GM19193 (cell line): Measurements from ENCODE around the gene ITGBL1.

Experiments used
- POLR2A ChIP-seq: IDR thresholded peaks from 4 replicates; pipeline ENCODE4 v1.6.1; 2011; ENCODE audit not compliant: insufficient read depth, insufficient read length; ENCODE audit errors: extremely low read depth

Gene ITGBL1

DNA sequence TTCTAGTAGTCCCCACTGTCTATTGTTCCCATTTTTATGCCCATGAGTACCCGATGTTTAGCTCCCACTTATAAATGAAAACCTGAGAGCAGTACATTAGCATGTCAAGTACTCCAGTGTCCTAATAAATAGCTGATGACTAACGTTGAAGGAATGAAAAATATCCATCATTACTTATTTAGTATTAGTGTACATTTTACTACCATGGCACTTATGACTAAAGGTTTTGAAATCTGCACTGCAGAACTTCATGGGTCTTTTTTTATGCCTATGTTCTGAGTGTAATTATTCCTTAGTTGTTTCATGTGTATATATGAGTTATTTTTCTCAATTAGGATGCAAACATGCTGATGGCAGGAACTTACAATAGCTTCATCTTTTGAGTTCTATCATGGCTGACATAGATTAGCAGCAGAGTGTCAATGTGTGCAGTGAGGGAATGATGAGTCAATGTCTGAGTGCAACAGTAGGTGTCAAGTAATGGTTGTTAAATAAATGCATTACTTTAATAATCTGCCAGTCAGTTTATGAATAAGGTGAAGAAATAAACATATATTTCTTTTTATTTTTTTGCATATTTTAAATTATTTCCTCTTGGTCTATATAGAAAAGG, 188.4 kb downstream of the ITGBL1 start:
- TF ChIP-seq POLR2A: no peak

DNA sequence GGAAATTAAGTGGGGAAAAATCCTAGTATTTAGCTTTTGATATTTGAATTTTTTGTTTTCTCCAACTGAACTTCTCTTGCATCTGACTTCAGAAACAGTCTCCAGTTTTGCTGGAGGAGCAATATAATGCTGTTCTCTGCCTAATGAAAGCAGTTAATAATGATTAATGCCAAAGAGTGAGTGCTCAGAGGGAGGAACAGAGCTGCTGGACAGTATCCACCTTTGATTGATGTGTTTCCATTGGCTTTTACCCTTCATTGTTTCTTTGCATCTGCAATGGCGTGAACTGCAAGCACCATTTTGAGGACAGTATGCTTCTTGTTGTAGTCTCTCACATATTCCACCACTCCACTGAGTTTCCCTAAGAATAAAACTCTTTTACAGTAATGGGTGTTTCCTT, 193.4 kb downstream of the ITGBL1 start:
- TF ChIP-seq POLR2A: no peak

- TF ChIP-seq POLR2A: no peak
Observed at GRCh38 chr13:101647760-101648159, 195.3 kb downstream of the ITGBL1 start.

DNA sequence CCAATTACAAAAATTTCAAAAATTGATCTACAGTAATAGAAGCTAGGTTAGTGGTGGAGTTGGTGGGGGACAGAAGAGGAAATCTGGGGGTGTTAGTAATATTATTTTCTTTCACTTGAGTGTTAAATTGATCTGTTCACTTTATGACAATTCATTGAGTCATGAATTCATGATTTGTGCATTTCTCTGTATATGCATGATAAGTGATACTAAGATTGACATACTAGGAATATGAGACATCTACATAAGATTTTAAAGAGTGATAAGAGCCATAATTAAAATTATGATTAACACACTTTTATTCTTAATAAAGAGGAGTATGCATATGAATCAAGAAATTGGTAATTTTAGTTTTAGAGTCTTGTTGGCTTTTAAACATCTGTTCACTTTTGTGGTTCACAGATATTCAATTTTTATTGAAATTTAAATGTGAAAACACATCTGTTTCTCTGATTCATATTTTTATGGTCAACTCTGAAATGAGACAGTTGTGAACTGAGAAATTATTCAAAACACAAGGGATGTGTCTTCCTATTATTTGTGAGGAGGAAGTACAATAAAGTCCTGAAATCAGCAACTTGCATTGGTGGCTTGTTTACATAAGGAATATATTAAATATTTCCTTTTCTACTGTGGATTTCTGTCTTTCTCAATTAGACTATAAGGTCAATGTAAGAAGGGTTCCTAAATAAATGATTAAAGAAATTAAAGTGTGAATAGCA, 196.5 kb downstream of the ITGBL1 start:
- no peak for TF ChIP-seq POLR2A

DNA sequence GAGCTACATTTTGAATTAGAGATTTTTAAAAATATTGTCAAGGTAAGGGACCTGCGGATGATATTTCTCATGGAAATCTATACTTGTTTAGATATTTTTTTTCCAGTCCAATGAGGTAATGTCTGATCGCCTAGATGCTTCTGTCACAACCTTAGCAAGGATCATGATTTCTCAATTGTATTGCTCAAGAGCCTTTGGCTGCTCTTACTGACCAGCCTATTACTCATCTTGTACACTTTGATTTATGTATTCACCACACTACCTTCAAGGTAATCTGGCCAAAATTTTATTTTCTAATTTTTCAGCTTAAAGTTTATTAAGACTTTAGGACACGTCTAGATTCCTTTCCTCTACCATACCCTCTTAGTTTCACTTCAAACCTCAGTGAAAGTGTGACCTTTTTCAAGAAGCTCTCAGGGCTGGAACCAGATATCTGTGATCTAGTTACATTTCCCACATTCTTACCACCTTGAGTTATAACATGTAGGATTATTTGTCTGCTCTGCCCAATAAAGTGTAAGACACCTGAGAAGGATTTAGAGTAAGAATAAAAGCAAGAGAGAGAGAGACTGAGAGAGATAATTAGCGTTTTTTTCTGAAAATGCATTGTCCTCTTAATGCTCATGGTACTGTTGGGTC, 197.1 kb downstream of the ITGBL1 start:
- no peak for TF ChIP-seq POLR2A

GRCh38 chr13:101654883-101655282, 202.4 kb downstream of the ITGBL1 start:
- TF ChIP-seq POLR2A: no peak

DNA sequence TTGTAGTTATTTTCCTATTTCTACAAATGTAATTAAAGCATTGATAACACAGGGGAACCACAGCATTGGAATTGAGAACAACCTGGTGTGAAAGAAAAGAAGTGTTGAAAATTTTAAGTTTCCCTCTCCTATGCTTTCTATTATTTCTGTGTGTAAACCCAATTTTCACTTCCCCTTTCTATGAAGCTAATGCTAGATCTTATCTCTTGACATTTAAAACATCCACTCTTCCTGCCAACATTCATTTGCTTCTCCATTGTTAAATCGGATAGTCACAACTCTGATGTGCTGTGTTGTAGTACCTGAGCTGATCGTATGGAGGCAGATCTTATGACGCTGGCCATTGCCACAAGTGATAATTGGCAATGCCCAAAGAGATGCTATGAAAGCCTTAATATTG, 203.0 kb downstream of the ITGBL1 start:
- TF ChIP-seq POLR2A: no peak

DNA sequence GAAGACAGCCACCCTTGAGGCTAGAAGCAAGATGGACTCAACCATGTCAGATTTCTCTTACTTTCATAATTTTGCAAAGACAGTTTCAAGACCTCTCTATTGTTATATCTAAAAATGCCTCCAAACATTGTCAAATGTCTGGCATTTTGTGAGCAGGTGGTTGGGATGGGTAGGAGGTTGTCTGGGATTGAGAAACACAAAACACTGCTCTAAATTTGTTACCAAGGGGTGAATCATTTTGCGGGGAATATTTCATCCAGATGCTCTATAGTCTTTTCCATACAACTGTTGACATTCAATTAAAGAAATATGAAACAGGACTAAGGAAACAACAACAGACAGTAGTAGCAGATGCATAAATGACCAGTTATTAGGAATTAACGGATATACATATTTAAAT, 208.2 kb downstream of the ITGBL1 start:
- TF ChIP-seq POLR2A: no peak

DNA sequence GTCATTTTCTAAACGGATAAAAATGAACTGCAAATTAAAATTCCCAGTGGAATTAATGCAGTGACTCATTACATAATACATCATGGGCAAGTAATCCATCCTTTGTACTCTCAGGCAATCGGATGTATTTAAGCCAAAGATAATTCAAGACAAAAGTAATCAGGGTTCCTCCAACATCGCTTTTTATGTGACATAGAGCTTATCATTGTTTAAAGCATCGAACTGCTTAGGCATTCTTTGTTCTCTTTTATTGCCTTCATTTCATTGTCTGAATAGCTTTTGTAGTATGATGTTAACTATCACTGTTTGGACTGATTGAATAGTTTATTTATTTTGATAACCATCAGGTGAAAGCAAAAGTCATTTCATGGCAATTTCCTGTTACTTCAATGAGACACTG, 209.4 kb downstream of the ITGBL1 start:
- TF ChIP-seq POLR2A: no peak

DNA sequence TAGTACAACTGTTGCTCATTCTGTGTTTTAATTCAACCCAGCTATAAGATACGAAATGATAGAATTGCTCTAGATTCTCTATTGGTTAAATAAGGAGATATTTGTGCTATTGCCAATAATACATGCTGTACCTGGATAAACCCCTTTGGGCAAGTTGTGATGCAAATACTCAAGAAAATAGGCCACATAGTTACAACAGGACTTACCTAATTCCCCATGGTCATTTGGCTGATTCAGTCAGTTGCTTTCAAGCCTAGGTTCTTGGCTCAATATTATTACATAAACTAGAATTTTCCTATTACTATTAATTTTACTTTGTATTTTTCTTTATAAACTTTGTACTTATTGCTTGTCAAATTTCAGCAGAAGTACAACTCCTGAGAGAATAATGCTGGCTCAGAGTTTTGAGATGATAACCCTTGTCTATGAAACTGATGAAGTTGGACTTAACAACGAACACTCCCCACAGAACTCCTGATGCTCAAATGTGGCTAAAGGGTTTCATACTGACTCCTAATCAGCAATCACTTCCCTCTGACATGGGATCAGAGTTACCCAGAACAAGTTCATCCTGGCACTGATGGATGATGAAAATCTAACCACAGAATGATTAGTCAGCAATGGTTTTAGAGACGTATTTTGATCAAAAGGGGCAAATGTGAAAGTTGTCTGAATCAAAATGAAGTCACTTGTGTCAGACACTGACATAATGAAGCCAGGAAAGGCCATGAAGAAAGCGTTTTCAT, 221.1 kb downstream of the ITGBL1 start:
- TF ChIP-seq POLR2A: no peak

DNA sequence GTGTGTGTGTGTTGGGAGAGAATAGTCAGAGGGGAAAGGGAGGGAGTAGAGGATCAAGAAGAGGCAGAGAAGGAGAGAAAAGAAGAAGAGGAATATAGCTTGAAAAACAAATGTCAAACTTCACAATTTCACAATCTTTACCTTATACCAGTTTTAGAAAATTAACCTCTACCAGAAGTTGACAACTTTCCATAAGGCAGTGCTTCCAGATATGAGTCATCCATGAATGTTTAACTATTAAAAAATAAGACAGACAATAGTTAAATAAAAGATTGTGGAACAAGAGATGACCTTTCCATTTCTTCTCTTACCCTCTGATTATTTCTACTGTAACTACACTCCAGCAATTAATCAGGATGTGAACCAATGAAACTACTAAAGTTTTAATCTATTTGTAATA, 229.4 kb downstream of the ITGBL1 start:
- TF ChIP-seq POLR2A: no peak

DNA sequence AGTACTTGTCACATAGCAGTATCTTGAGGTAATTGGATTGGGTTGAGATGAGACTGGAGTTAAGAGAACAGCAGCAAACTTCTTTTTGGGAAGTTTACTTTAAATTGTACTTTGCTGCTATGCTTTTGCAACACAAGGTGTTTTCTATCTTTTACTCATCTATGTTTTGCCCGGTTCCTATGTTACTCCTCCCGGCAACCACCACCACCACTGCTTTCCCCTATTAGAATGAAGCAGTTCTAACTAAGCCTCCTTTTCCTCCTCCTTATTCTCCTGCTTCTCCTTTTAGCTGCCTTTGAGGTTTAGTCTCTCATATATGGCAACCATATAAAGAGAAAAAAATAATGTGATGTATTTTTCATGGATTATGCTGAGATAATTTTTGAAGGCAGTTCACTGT, 233.5 kb downstream of the ITGBL1 start:
- TF ChIP-seq POLR2A: no peak

DNA sequence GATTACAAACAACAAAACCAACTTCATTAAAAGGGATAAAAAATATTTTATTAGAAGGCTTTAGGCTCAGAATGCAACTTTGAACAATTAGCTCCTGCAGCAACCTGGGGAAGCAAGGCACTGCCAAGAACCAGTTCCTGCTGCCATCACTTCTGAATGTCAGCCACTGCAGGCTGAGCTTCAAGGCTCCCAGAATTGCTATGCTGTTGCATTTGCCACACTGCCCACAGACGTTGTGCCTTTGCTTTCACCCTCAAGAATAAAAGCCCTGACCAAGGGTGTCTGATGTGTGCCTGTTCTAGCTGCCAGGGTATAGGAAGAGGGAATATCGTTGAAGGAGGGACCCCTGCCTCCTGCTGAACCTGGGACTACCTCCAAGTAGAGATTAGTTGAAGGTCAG, 238.4 kb downstream of the ITGBL1 start:
- TF ChIP-seq POLR2A: no peak

GRCh38 chr13:101691341-101691860, 238.9 kb downstream of the ITGBL1 start:
- no peak for TF ChIP-seq POLR2A

GRCh38 chr13:101695870-101696516, 243.5 kb downstream of the ITGBL1 start:
- TF ChIP-seq POLR2A: no peak
